HG02610 (cell line): ENCODE measurements around the gene GNB2.
A peak's percentile ranks its signal among the peaks of the same experiment; 100 is the strongest.
"Not testable (repeated sequence)": the region's sequence is repeated elsewhere in the genome, so short reads cannot be mapped to it uniquely, and the experiment has no call there.

Experiments used
- ATAC-seq: cut with Tn5 transposase; IDR thresholded peaks from one replicate; pipeline ENCODE4 v1.9.1; 2021; ENCODE audit warnings: mild to moderate bottlenecking, moderate library complexity; ENCODE audit not compliant: unreplicated experiment

The GNB2 gene

GRCh38 chr7:100662194-100662776 lies 11.3 kb upstream of the GNB2 start:
- not testable (repeated sequence) for ATAC-seq

GRCh38 chr7:100665168-100665726 lies 8.3 kb upstream of the GNB2 start:
- no peak for ATAC-seq

- no peak for ATAC-seq
Observed at GRCh38 chr7:100667331-100668068, 6.0 kb upstream of the GNB2 start.

- no peak for ATAC-seq
Observed at GRCh38 chr7:100668069-100668449, 5.5 kb upstream of the GNB2 start.

- ATAC-seq = not testable (repeated sequence)
Observed at GRCh38 chr7:100669106-100669505, 4.4 kb upstream of the GNB2 start.

- ATAC-seq = no peak
Observed at GRCh38 chr7:100670074-100670473, 3.5 kb upstream of the GNB2 start.

- ATAC-seq = no peak
Observed at GRCh38 chr7:100671353-100672327, 1.9 kb upstream of the GNB2 start.

GRCh38 chr7:100673942-100674410 lies 436 bp downstream of the GNB2 start:
- no peak for ATAC-seq

- no peak for ATAC-seq
Observed at GRCh38 chr7:100674411-100675104, 1.0 kb downstream of the GNB2 start.

GRCh38 chr7:100675105-100675451 lies 1.5 kb downstream of the GNB2 start:
- ATAC-seq = no peak

GRCh38 chr7:100675581-100676350 lies 2.2 kb downstream of the GNB2 start:
- ATAC-seq = peak; percentile 34

- ATAC-seq = no peak
Observed at GRCh38 chr7:100676501-100677306, 3.2 kb downstream of the GNB2 start.

GRCh38 chr7:100677308-100678267 lies 4.0 kb downstream of the GNB2 start:
- no peak for ATAC-seq

GRCh38 chr7:100678291-100678984 lies 4.9 kb downstream of the GNB2 start:
- no peak for ATAC-seq

- ATAC-seq = no peak
Observed at GRCh38 chr7:100679129-100679926, 5.8 kb downstream of the GNB2 start.

GRCh38 chr7:100679927-100680575 lies 6.5 kb downstream of the GNB2 start:
- ATAC-seq = no peak
